Measurements from ENCODE around the gene SOX9.

DNA sequence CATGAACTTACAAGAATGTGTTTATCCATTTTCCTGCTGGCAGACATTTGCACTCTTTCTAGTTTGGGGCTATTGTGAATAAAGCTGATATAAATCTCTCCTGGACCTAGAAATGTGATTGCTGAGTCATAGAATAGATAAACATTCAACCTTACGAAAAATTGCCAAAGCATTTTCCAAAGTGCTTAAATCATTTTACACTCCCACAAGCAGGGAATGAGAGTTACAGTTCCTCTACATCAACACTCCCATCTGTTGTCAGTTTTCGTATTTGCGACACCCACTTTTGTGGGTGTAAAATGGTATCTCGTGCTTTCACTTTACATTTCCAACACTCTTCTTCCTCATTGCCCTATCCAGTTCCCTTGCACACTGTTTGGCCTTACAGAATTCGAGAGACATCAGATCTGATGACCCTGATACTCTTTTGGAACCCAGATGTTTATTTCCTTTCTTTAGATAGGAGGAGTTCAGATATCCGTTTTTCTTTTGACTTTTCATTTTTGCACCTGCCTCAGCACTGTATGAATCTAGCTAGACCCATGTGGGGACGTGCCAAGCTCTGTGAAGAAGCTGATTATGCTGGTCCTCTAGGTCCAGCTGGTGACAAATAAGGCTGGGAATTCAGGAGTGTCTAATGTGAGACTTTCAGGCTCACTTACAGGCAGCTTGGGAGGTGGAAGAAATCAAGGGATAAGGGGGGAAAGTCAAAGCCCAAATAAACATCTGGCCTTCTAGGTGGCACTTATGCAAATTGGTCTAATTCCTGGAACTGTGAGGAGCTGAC is 14.0 kb downstream of the SOX9 start:
- TF ChIP-seq, protein P1, sequence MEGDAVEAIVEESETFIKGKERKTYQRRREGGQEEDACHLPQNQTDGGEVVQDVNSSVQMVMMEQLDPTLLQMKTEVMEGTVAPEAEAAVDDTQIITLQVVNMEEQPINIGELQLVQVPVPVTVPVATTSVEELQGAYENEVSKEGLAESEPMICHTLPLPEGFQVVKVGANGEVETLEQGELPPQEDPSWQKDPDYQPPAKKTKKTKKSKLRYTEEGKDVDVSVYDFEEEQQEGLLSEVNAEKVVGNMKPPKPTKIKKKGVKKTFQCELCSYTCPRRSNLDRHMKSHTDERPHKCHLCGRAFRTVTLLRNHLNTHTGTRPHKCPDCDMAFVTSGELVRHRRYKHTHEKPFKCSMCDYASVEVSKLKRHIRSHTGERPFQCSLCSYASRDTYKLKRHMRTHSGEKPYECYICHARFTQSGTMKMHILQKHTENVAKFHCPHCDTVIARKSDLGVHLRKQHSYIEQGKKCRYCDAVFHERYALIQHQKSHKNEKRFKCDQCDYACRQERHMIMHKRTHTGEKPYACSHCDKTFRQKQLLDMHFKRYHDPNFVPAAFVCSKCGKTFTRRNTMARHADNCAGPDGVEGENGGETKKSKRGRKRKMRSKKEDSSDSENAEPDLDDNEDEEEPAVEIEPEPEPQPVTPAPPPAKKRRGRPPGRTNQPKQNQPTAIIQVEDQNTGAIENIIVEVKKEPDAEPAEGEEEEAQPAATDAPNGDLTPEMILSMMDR (IDR thresholded peaks at IDR 0.05): no peak
- TF ChIP-seq EP300 (IDR thresholded peaks at IDR 0.05; ENCODE audit: low read depth) (no peak), POLR2A (IDR thresholded peaks at IDR 0.05) (no peak)
